ENCODE measurements around the gene LYRM4.
A peak's percentile ranks its signal among the peaks of the same experiment; 100 is the strongest.

Gene LYRM4

GRCh38 chr6:5146398-5146797, 114.4 kb downstream of the LYRM4 start:
- DNase-seq (ENCODE audit: low spot score): no peak

GRCh38 chr6:5143634-5144311, 117.0 kb downstream of the LYRM4 start:
- DNase-seq (ENCODE audit: low spot score): peak; percentile 70

GRCh38 chr6:5142915-5143314, 117.8 kb downstream of the LYRM4 start:
- no peak for DNase-seq (ENCODE audit: low spot score)

- DNase-seq (ENCODE audit: low spot score): no peak
Measured at GRCh38 chr6:5142131-5142530, 118.6 kb downstream of the LYRM4 start.

GRCh38 chr6:5141046-5141445, 119.7 kb downstream of the LYRM4 start:
- DNase-seq (ENCODE audit: low spot score): no peak

- no peak for DNase-seq (ENCODE audit: low spot score)
Measured at GRCh38 chr6:5139828-5140771, 120.7 kb downstream of the LYRM4 start.

- DNase-seq (ENCODE audit: low spot score): no peak
Measured at GRCh38 chr6:5138995-5139827, 121.5 kb downstream of the LYRM4 start.

- no peak for DNase-seq (ENCODE audit: low spot score)
Measured at GRCh38 chr6:5136851-5137250, 123.9 kb downstream of the LYRM4 start.

- DNase-seq (ENCODE audit: low spot score): no peak
Measured at GRCh38 chr6:5135788-5136376, 124.9 kb downstream of the LYRM4 start.

GRCh38 chr6:5133943-5134342, 126.8 kb downstream of the LYRM4 start:
- DNase-seq (ENCODE audit: low spot score): no peak

GRCh38 chr6:5132731-5133130, 128.0 kb downstream of the LYRM4 start:
- DNase-seq (ENCODE audit: low spot score): no peak

- DNase-seq (ENCODE audit: low spot score): no peak
Measured at GRCh38 chr6:5130135-5130866, 130.4 kb downstream of the LYRM4 start.

- no peak for DNase-seq (ENCODE audit: low spot score)
Measured at GRCh38 chr6:5128351-5128750, 132.4 kb downstream of the LYRM4 start.

- DNase-seq (ENCODE audit: low spot score): no peak
Measured at GRCh38 chr6:5127106-5127687, 133.6 kb downstream of the LYRM4 start.

- DNase-seq (ENCODE audit: low spot score): no peak
Measured at GRCh38 chr6:5126214-5126613, 134.5 kb downstream of the LYRM4 start.

GRCh38 chr6:5125152-5126006, 135.4 kb downstream of the LYRM4 start:
- DNase-seq (ENCODE audit: low spot score): no peak

- DNase-seq (ENCODE audit: low spot score): no peak
Measured at GRCh38 chr6:5124526-5124925, 136.2 kb downstream of the LYRM4 start.

GRCh38 chr6:5123296-5124143, 137.2 kb downstream of the LYRM4 start:
- DNase-seq (ENCODE audit: low spot score): no peak

GRCh38 chr6:5122504-5123112, 138.1 kb downstream of the LYRM4 start:
- no peak for DNase-seq (ENCODE audit: low spot score)

Data from COLO829 (cell line).